OCI-LY7 (cell line): ENCODE data around the gene KATNIP. TPM values are rescaled to one million over a fixed set of nuclear protein-coding genes. Genes with fewer than 3 reads are reported as not detected.

ENCODE experiments used
- BruUV-seq: library from RNA; stranded (reverse); fragments of 400-500 nt; replicated peaks from 2 replicates; lab custom pipeline; 2021; lab: Mats Ljungman, UMichigan
- CTCF ChIA-PET: fragments of 300-600 bp; sonication (Branson Sonifier 250); formaldehyde crosslinking; loops from one replicate; lab custom pipeline; 2022; ENCODE audit warnings: antibody characterized with exemption; ENCODE audit not compliant: unreplicated experiment; lab: Charles Lee
- POLR2A ChIA-PET: fragments of 300-600 bp; sonication (Branson Sonifier 250); formaldehyde crosslinking; loops from one replicate; lab custom pipeline; 2022; ENCODE audit warnings: antibody characterized with exemption; lab: Charles Lee
- DNase-seq: peaks from one replicate; pipeline ENCODE4 v3.0.0-alpha.2; 2015; ENCODE audit warnings: low spot score
- H2AFZ ChIP-seq: fragments of 200-600 bp; sonication (generic), shearing (Covaris generic); 2 replicates; pipeline ENCODE4 v1.6.1; 2014; ENCODE audit warnings: mild to moderate bottlenecking, antibody characterized with exemption, low read length, moderate library complexity
- H3K27ac ChIP-seq: fragments of 200-600 bp; sonication (generic); 2 replicates; pipeline ENCODE4 v1.5.1; 2014; ENCODE audit warnings: mixed run types, low read depth, mild to moderate bottlenecking, moderate library complexity, low read length, inconsistent platforms; ENCODE audit not compliant: poor library complexity, severe bottlenecking
- H3K36me3 ChIP-seq: fragments of 200-600 bp; sonication (generic); 2 replicates; pipeline ENCODE4 v1.6.1; 2014; ENCODE audit warnings: mild to moderate bottlenecking, antibody characterized with exemption, low read length, moderate library complexity, mixed read lengths; ENCODE audit not compliant: insufficient read depth
- H3K4me1 ChIP-seq: fragments of 200-600 bp; sonication (generic); 2 replicates; pipeline ENCODE4 v1.5.1; 2014; ENCODE audit warnings: mild to moderate bottlenecking, low read length; ENCODE audit not compliant: insufficient read depth, poor library complexity, severe bottlenecking
- H3K4me2 ChIP-seq: fragments of 200-600 bp; sonication (generic); 2 replicates; pipeline ENCODE4 v1.6.1; 2014; ENCODE audit warnings: mild to moderate bottlenecking, low read length
- H3K4me3 ChIP-seq: fragments of 200-600 bp; sonication (generic); 2 replicates; pipeline ENCODE4 v1.5.1; 2014; ENCODE audit warnings: mild to moderate bottlenecking, low read depth, low read length; ENCODE audit not compliant: poor library complexity, severe bottlenecking
- H3K79me2 ChIP-seq: fragments of 200-600 bp; sonication (generic); 2 replicates; pipeline ENCODE4 v1.6.1; 2016; ENCODE audit warnings: low read depth, mild to moderate bottlenecking, low read length, moderate library complexity, mixed read lengths; ENCODE audit not compliant: insufficient read depth
- H3K9me2 ChIP-seq: fragments of 200-600 bp; sonication (generic); 2 replicates; pipeline ENCODE4 v1.6.1; 2016; ENCODE audit warnings: mild to moderate bottlenecking, low read length, mixed read lengths; ENCODE audit not compliant: insufficient read depth
- H3K9me3 ChIP-seq: fragments of 200-600 bp; sonication (generic); 2 replicates; pipeline ENCODE4 v1.6.1; 2014; ENCODE audit warnings: mild to moderate bottlenecking, mixed run types, low read length, mixed read lengths
- H4K20me1 ChIP-seq: fragments of 200-600 bp; sonication (generic); 2 replicates; pipeline ENCODE4 v1.6.1; 2014; ENCODE audit warnings: mild to moderate bottlenecking, antibody characterized with exemption, low read length, moderate library complexity, mixed read lengths; ENCODE audit not compliant: insufficient read depth
- CTCF ChIP-seq: fragments of 200-600 bp; sonication (generic); conservative IDR thresholded peaks from 2 replicates; pipeline ENCODE4 v1.5.1; 2014; ENCODE audit warnings: mild to moderate bottlenecking, antibody characterized with exemption, low read length, moderate library complexity, mixed read lengths
- EZH2phosphoT487 ChIP-seq: fragments of 200-600 bp; sonication (generic); IDR thresholded peaks from 2 replicates; pipeline ENCODE4 v1.6.1; 2018; ENCODE audit warnings: low read depth, borderline replicate concordance, mild to moderate bottlenecking, mixed run types, antibody characterized with exemption, low read length, moderate library complexity, mixed read lengths
- intact Hi-C: fragments of 100-400 bp; cut with micrococcal nuclease; formaldehyde crosslinking; loops from one replicate; pipeline ENCODE4 v1.10.0; 2022; ENCODE audit not compliant: unreplicated experiment
- total RNA-seq, 2 experiments: library from RNA; depleted of rRNA in 1 of 2; stranded (reverse); fragments of >200 nt in 1 of 2; shearing (Covaris generic) in 1 of 2; gene quantifications; 2 replicates each; pipeline ENCODE4 v1.2.3, GENCODE V29; 2014 to 2022

KATNIP gene
- total RNA-seq, 2 experiments from 2014 or later = 11.2 to 11.5 TPM

GRCh38 chr16:27531826-27532800, 17.8 kb upstream of the KATNIP start:
- no peak overlapping the region for H3K27ac ChIP-seq
- no peaks in the 10 kb centered on the region for H4K20me1 ChIP-seq
- H3K4me2 ChIP-seq = no peak overlapping the region
- no peaks in the 10 kb centered on the region for H3K79me2 ChIP-seq
- no peaks in the 10 kb centered on the region for H3K9me3 ChIP-seq
- DNase-seq = no peak
- ChIA-PET POLR2A (interaction anchor here (0.5 to 1.0 kb wide), 2 partner anchors 9 to 65 kb away, joined by 3 read pairs; no protein-coding TSS in a partner anchor), CTCF (interaction anchor here (1.2 kb wide), 1 partner anchor 18 kb away, joined by 5 read pairs; the partner anchor contains the start of genes GTF3C1 and KATNIP)
- intact Hi-C loops = no loop called here
- no TSS peak for BruUV-seq
- H3K4me1 ChIP-seq = no peaks in the 10 kb centered on the region
- peaks cover 97% of the 10 kb centered on the region for H3K36me3 ChIP-seq
- no peak overlapping the region for H3K4me3 ChIP-seq
- TF ChIP-seq EZH2phosphoT487 (no peak), CTCF (no peak)
- no peak overlapping the region for H2AFZ ChIP-seq
- H3K9me2 ChIP-seq = no peaks in the 10 kb centered on the region

GRCh38 chr16:27534256-27534655, 15.7 kb upstream of the KATNIP start:
- TF ChIP-seq EZH2phosphoT487 (no peak), CTCF (no peak)
- Histone ChIP-seq H3K4me1 (no peaks in the 10 kb centered on the region), H3K36me3 (peaks cover 98% of the 10 kb centered on the region), H3K9me3 (no peaks in the 10 kb centered on the region), H3K27ac (no peak overlapping the region), H3K9me2 (no peaks in the 10 kb centered on the region), H2AFZ (no peak overlapping the region), H3K4me2 (no peak overlapping the region), H3K4me3 (no peak overlapping the region), H4K20me1 (no peaks in the 10 kb centered on the region), H3K79me2 (no peaks in the 10 kb centered on the region)
- ChIA-PET CTCF (no interaction called here), POLR2A (no interaction called here)
- intact Hi-C loops = no loop called here
- BruUV-seq = no TSS peak
- no peak for DNase-seq

GRCh38 chr16:27538528-27538927, 11.4 kb upstream of the KATNIP start:
- Histone ChIP-seq H3K4me1 (no peaks in the 10 kb centered on the region), H4K20me1 (no peaks in the 10 kb centered on the region), H3K79me2 (no peaks in the 10 kb centered on the region), H3K27ac (no peak overlapping the region), H2AFZ (no peak overlapping the region), H3K36me3 (peaks cover 96% of the 10 kb centered on the region), H3K4me2 (no peak overlapping the region), H3K9me2 (no peaks in the 10 kb centered on the region), H3K4me3 (no peak overlapping the region), H3K9me3 (no peaks in the 10 kb centered on the region)
- intact Hi-C loops = no loop called here
- DNase-seq = no peak
- CTCF ChIA-PET = no interaction called here
- TF ChIP-seq CTCF = no peak
- TF ChIP-seq EZH2phosphoT487 = no peak
- POLR2A ChIA-PET = no interaction called here
- BruUV-seq = no TSS peak
